PC-3 (cell line): ENCODE results near the gene YIPF4.
"Not testable (repeated sequence)": the region's sequence is repeated elsewhere in the genome, so short reads cannot be mapped to it uniquely, and the experiment has no call there.

Source experiments
- EZH2 ChIP-seq: fragments of 300-600 bp; sonication (generic); IDR thresholded peaks from one replicate; pipeline ENCODE4 v1.6.1; 2017; ENCODE audit warnings: antibody characterized with exemption, mild to moderate bottlenecking, low read length; ENCODE audit not compliant: unreplicated experiment
- EZH2phosphoT487 ChIP-seq: fragments of 300-600 bp; sonication (generic); IDR thresholded peaks from 2 replicates; pipeline ENCODE4 v1.6.1; 2018; ENCODE audit warnings: mild to moderate bottlenecking, antibody characterized with exemption, low read length, borderline replicate concordance
- TF ChIP-seq, protein P1 (sequence below): fragments of 300-600 bp; sonication (generic); conservative IDR thresholded peaks from 2 replicates; pipeline ENCODE4 v1.5.1; 2017; ENCODE audit warnings: antibody characterized with exemption, low read depth, mild to moderate bottlenecking, low read length

DNA sequence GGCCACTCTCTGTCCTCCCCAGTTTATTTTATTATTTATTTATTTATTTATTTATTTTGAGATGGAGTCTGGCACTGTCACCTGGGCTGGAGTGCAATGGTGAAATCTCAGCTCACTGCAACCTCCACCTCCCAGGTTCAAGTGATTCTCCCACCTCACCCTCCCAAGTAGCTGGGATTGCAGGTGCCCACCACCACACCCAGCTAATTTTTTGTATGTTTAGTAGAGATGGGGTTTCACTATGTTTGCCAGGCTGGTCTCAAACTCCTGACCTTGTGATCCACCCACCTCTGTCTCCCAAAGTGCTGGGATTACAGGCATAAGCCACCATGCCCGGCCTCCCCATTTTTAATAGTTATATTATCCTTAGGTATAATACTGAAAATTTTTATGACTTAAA is 51.0 kb downstream of the YIPF4 start:
- TF ChIP-seq, protein P1, sequence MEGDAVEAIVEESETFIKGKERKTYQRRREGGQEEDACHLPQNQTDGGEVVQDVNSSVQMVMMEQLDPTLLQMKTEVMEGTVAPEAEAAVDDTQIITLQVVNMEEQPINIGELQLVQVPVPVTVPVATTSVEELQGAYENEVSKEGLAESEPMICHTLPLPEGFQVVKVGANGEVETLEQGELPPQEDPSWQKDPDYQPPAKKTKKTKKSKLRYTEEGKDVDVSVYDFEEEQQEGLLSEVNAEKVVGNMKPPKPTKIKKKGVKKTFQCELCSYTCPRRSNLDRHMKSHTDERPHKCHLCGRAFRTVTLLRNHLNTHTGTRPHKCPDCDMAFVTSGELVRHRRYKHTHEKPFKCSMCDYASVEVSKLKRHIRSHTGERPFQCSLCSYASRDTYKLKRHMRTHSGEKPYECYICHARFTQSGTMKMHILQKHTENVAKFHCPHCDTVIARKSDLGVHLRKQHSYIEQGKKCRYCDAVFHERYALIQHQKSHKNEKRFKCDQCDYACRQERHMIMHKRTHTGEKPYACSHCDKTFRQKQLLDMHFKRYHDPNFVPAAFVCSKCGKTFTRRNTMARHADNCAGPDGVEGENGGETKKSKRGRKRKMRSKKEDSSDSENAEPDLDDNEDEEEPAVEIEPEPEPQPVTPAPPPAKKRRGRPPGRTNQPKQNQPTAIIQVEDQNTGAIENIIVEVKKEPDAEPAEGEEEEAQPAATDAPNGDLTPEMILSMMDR: not testable (repeated sequence)
- TF ChIP-seq EZH2, EZH2phosphoT487: not testable (repeated sequence)
